Testis (tissue), 3 donors: ENCODE results near the gene SPINT2. TPM values are rescaled to one million over a fixed set of nuclear protein-coding genes. Genes with fewer than 3 reads are reported as not detected.

Experiments used
- DNase-seq: peaks from one replicate; pipeline ENCODE4 v3.0.0-alpha.2; 2019
- H3K27ac ChIP-seq, 2 donors: fragments of 200-600 bp; sonication (generic); one replicate each; pipeline ENCODE4 v1.5.1; 2019
- H3K27me3 ChIP-seq: fragments of 200-600 bp; sonication (generic); one replicate; pipeline ENCODE4 v1.5.1; 2019
- H3K36me3 ChIP-seq: fragments of 200-600 bp; sonication (generic); one replicate; pipeline ENCODE4 v1.5.1; 2017; ENCODE audit warnings: low read depth; ENCODE audit errors: missing control alignments
- H3K4me1 ChIP-seq: fragments of 200-600 bp; sonication (generic); one replicate; pipeline ENCODE4 v1.5.1; 2019
- H3K4me3 ChIP-seq, 2 donors: fragments of 200-600 bp; sonication (generic); one replicate each; pipeline ENCODE4 v1.5.1; 2017 to 2019
- H3K9me3 ChIP-seq: fragments of 200-600 bp; sonication (generic); one replicate; pipeline ENCODE4 v1.5.1; 2017
- CTCF ChIP-seq, 3 experiments: fragments of 450-650 bp in 2 of 3; fragments of 200-600 bp in 1 of 3; sonication (generic) in 1 of 3; IDR thresholded peaks; one replicate each; pipeline ENCODE4 v1.5.1; 2016 to 2019; ENCODE audit warnings: antibody characterized with exemption in 3 of 3, mild to moderate bottlenecking in 2 of 3, moderate library complexity in 1 of 3
- POLR2A ChIP-seq: fragments of 450-650 bp; IDR thresholded peaks from one replicate; pipeline ENCODE4 v1.6.1; 2017; ENCODE audit warnings: antibody characterized with exemption, mild to moderate bottlenecking, moderate library complexity
- WGBS, 2 donors: methylation state at CpG; one replicate each; pipeline ENCODE4 v1.1.5; 2018; 5-methylcytosine and 5-hydroxymethylcytosine counted together
- intact Hi-C: fragments of 100-400 bp; cut with DNase I; formaldehyde crosslinking; loops from one replicate; pipeline ENCODE4 v1.15.1; 2023; ENCODE audit warnings: low total_unique reads
- polyA plus RNA-seq: library from polyadenylated mRNA; stranded (reverse); fragments of 350-450 nt; fragmentation: Illumina TruSeq; extraction: RNeasy Lipid Tissue Mini Kit (QIAGEN cat#74804); gene quantifications from one replicate; pipeline ENCODE4 v1.2.3, GENCODE V29; 2014; ENCODE audit warnings: low read depth, low replicate concordance; ENCODE audit not compliant: insufficient read depth
- total RNA-seq, 2 donors: library from RNA; depleted of rRNA; stranded (reverse); fragments of >200 nt; gene quantifications; one replicate each; pipeline ENCODE4 v1.2.3, GENCODE V29; 2016

Gene SPINT2
- total and polyA plus RNA-seq, 3 donors from 2014 or later, result 372 to 480 (median 389) TPM

DNA sequence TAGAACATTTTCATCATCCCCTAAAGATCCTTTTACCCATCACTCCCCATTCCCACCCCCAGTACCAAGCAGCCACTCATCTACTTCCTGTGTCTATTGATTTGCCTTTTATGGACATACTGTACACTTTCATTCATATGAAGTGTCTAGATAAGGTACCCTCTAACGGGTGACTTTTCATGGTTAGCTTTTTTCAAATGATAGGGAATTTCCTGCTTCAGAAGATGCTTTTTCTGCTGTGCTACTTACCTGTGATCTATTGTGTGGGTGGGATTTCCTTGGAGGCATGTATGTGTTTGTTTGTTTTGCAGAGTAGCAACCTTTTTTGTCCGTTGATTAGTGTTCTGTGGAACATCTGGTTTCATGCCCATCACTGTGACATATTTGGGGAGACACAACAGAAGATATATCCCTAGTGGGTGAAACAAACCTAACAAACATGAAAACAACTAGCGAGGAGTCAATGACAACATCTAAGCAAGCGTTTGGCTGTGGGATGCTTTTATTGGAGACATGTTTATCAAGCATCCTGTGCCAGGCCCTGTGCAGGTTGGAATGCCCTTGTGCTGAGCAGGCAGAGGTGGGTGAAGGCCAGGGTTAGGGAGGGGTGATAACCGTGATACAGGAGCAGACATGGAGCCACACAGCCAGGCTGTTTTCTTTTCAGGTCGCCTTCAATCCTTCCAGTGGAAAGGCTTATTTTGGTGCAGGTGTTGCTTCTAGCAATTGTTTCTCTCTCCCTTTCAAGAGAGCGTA lies 17.6 kb downstream of the SPINT2 start:
- no peak for DNase-seq
- Histone ChIP-seq H3K27me3 (no peaks in the 10 kb centered on the region), H3K27ac (no peak overlapping the region), H3K36me3 (no peaks in the 10 kb centered on the region), H3K4me1 (peaks cover 8% of the 10 kb centered on the region), H3K9me3 (no peaks in the 10 kb centered on the region), H3K4me3 (no peak overlapping the region)
- TF ChIP-seq CTCF (IDR thresholded peaks at IDR 0.05) (no peak), POLR2A (no peak)
- intact Hi-C loops, result no loop called here
- WGBS, 2 donors, result 69 to 79% methylated on average over 7 of the region's 7 CpGs

- no peak for DNase-seq
- peaks cover 5% of the 10 kb centered on the region for H3K4me1 ChIP-seq
- H3K9me3 ChIP-seq, result no peaks in the 10 kb centered on the region
- no peaks in the 10 kb centered on the region for H3K36me3 ChIP-seq
- no peaks in the 10 kb centered on the region for H3K27me3 ChIP-seq
- H3K27ac ChIP-seq, result no peak overlapping the region
- intact Hi-C loops, result no loop called here
- H3K4me3 ChIP-seq, result no peak overlapping the region
- TF ChIP-seq POLR2A, result no peak
- no peak for TF ChIP-seq CTCF (IDR thresholded peaks at IDR 0.05)
- WGBS, 2 donors, result 95 to 97% methylated on average over 8 of the region's 8 CpGs
Observed at GRCh38 chr19:38283271-38283670, 18.9 kb downstream of the SPINT2 start.

DNA sequence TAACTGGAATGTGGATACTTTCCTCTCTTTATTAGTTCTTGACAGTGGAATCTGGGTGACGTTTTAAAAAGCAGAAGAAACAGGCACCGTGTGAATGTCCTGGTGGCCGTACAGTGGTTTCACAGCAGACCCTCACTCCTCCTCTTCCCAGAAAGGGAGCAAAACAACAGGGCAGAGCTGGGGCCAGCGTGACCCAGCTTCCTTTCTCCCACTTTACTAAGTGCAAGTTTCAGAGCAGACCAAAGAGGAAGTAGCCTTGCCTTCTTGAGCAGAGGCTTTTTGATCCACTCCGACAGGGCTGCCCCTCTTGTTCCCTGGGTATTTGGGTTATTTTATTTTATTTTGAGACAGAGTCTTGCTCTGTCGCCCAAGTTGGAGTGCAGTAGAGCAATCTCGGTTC lies 20.0 kb downstream of the SPINT2 start:
- 80 to 81% methylated on average over 7 of the region's 7 CpGs for WGBS, 2 donors

GRCh38 chr19:38285567-38285966 lies 21.2 kb downstream of the SPINT2 start:
- TF ChIP-seq POLR2A, result no peak
- TF ChIP-seq CTCF (IDR thresholded peaks at IDR 0.05), result no peak
- no peak overlapping the region for H3K27ac ChIP-seq
- WGBS, 2 donors, result 93 to 94% methylated on average over 5 of the region's 5 CpGs
- no peaks in the 10 kb centered on the region for H3K9me3 ChIP-seq
- no peak overlapping the region for H3K4me3 ChIP-seq
- H3K27me3 ChIP-seq, result no peaks in the 10 kb centered on the region
- no peak for DNase-seq
- H3K36me3 ChIP-seq, result no peaks in the 10 kb centered on the region
- H3K4me1 ChIP-seq, result no peaks in the 10 kb centered on the region
- intact Hi-C loops, result no loop called here

More for the DNA sequence above, 20.0 kb downstream of the SPINT2 start:
- Histone ChIP-seq H3K4me1 (no peaks in the 10 kb centered on the region), H3K27ac (no peak overlapping the region), H3K9me3 (no peaks in the 10 kb centered on the region), H3K36me3 (no peaks in the 10 kb centered on the region), H3K4me3 (no peak overlapping the region), H3K27me3 (no peaks in the 10 kb centered on the region)
- no peak for DNase-seq
- intact Hi-C loops, result no loop called here
- TF ChIP-seq POLR2A (no peak), CTCF (IDR thresholded peaks at IDR 0.05) (no peak)

DNA sequence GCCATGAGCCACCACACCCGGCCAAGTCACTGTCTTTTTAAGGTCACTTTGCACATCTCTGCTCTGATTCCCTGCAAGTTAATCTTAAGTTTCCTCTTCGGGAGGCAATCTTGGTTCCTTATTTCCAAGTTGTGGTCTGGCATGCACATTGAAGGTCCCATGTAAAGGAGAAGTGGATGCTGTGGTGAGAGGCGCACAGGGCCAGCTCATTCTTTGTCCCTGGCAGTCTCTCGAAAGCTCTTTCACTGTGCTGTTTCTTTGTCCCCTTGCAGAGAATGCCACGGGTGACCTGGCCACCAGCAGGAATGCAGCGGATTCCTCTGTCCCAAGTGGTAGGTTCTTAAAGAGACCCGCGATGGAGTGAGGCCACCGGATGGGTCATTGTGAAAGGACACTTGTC lies 23.2 kb downstream of the SPINT2 start:
- H3K4me3 ChIP-seq, result no peak overlapping the region
- H3K27me3 ChIP-seq, result no peaks in the 10 kb centered on the region
- no peaks in the 10 kb centered on the region for H3K36me3 ChIP-seq
- H3K4me1 ChIP-seq, result no peaks in the 10 kb centered on the region
- no peaks in the 10 kb centered on the region for H3K9me3 ChIP-seq
- H3K27ac ChIP-seq, result no peak overlapping the region
- WGBS, 2 donors, result 89% methylated on average over 9 of the region's 9 CpGs
- no peak for TF ChIP-seq POLR2A
- TF ChIP-seq CTCF (IDR thresholded peaks at IDR 0.05), result no peak
- no peak for DNase-seq
- intact Hi-C loops, result no loop called here
